Stimulated activated memory B cell treated with anti-CD40 and anti-IgM and Interleukin-4, amounts not matched to agents 10 μg/mL and 1 μg/mL and 100 μg/mL, for 72 hours (primary cell): Measurements from ENCODE around the gene SMAD6.
A peak's percentile ranks its signal among the peaks of the same experiment; 100 is the strongest.

ENCODE experiments used
- ATAC-seq: fragments of 150-1000 bp; cut with Tn5 transposase; 2 replicates; pipeline ENCODE4 v1.10.0; 2021
- H3K27ac Mint-ChIP-seq: one replicate; pipeline ENCODE4 v1.8.0; 2022; ENCODE audit warnings: mild to moderate bottlenecking, mixed read lengths
- H3K27me3 Mint-ChIP-seq: one replicate; pipeline ENCODE4 v1.8.0; 2022; ENCODE audit warnings: mixed read lengths
- H3K36me3 Mint-ChIP-seq: one replicate; pipeline ENCODE4 v1.8.0; 2022; ENCODE audit warnings: mixed read lengths
- H3K4me1 Mint-ChIP-seq: one replicate; pipeline ENCODE4 v1.8.0; 2022; ENCODE audit warnings: mixed read lengths
- H3K4me3 Mint-ChIP-seq: one replicate; pipeline ENCODE4 v1.8.0; 2022; ENCODE audit warnings: mild to moderate bottlenecking, moderate library complexity, mixed read lengths
- H3K9me3 Mint-ChIP-seq: one replicate; pipeline ENCODE4 v1.8.0; 2022; ENCODE audit warnings: mixed read lengths

Gene SMAD6

GRCh38 chr15:66802025-66803001 is 100.3 kb downstream of the SMAD6 start:
- no peaks in the 10 kb centered on the region for H3K9me3 Mint-ChIP-seq
- no peaks in the 10 kb centered on the region for H3K36me3 Mint-ChIP-seq
- no peak for ATAC-seq
- no peaks in the 10 kb centered on the region for H3K4me1 Mint-ChIP-seq
- H3K27me3 Mint-ChIP-seq = peaks cover 25% of the 10 kb centered on the region
- no peak overlapping the region for H3K4me3 Mint-ChIP-seq
- no peak overlapping the region for H3K27ac Mint-ChIP-seq

- no peak for ATAC-seq
- H3K4me3 Mint-ChIP-seq = no peak overlapping the region
- no peaks in the 10 kb centered on the region for H3K4me1 Mint-ChIP-seq
- H3K27me3 Mint-ChIP-seq = peaks cover 15% of the 10 kb centered on the region
- H3K36me3 Mint-ChIP-seq = no peaks in the 10 kb centered on the region
- H3K9me3 Mint-ChIP-seq = no peaks in the 10 kb centered on the region
- H3K27ac Mint-ChIP-seq = no peak overlapping the region
These were observed 101.2 kb downstream of the SMAD6 start for GRCh38 chr15:66803182-66803729.

GRCh38 chr15:66803749-66804148 is 101.7 kb downstream of the SMAD6 start:
- H3K27ac Mint-ChIP-seq = no peak overlapping the region
- H3K4me3 Mint-ChIP-seq = no peak overlapping the region
- H3K4me1 Mint-ChIP-seq = no peaks in the 10 kb centered on the region
- H3K27me3 Mint-ChIP-seq = peaks cover 10% of the 10 kb centered on the region
- H3K36me3 Mint-ChIP-seq = no peaks in the 10 kb centered on the region
- no peak for ATAC-seq
- H3K9me3 Mint-ChIP-seq = no peaks in the 10 kb centered on the region

GRCh38 chr15:66805202-66805885 is 103.3 kb downstream of the SMAD6 start:
- H3K27me3 Mint-ChIP-seq = peaks cover 7% of the 10 kb centered on the region
- no peak overlapping the region for H3K4me3 Mint-ChIP-seq
- ATAC-seq = no peak
- no peak overlapping the region for H3K27ac Mint-ChIP-seq
- no peaks in the 10 kb centered on the region for H3K4me1 Mint-ChIP-seq
- H3K36me3 Mint-ChIP-seq = no peaks in the 10 kb centered on the region
- no peaks in the 10 kb centered on the region for H3K9me3 Mint-ChIP-seq

- Mint-ChIP-seq H3K9me3 (peaks cover 2% of the 10 kb centered on the region), H3K4me3 (no peak overlapping the region), H3K27me3 (peaks cover 8% of the 10 kb centered on the region), H3K4me1 (no peaks in the 10 kb centered on the region), H3K36me3 (no peaks in the 10 kb centered on the region), H3K27ac (no peak overlapping the region)
- no peak for ATAC-seq
These were observed 106.3 kb downstream of the SMAD6 start for GRCh38 chr15:66808181-66808824.

GRCh38 chr15:66809664-66810063 is 107.6 kb downstream of the SMAD6 start:
- Mint-ChIP-seq H3K27me3 (peaks cover 8% of the 10 kb centered on the region), H3K4me3 (no peak overlapping the region), H3K27ac (no peak overlapping the region), H3K36me3 (no peaks in the 10 kb centered on the region), H3K4me1 (no peaks in the 10 kb centered on the region), H3K9me3 (peaks cover 2% of the 10 kb centered on the region)
- peak; percentile 27 for ATAC-seq

- H3K9me3 Mint-ChIP-seq = peaks cover 2% of the 10 kb centered on the region
- no peaks in the 10 kb centered on the region for H3K36me3 Mint-ChIP-seq
- no peak overlapping the region for H3K27ac Mint-ChIP-seq
- H3K27me3 Mint-ChIP-seq = peaks cover 8% of the 10 kb centered on the region
- peaks cover 11% of the 10 kb centered on the region for H3K4me1 Mint-ChIP-seq
- ATAC-seq = no peak
- H3K4me3 Mint-ChIP-seq = no peak overlapping the region
These were observed 113.3 kb downstream of the SMAD6 start for GRCh38 chr15:66815318-66815717.

- no peaks in the 10 kb centered on the region for H3K36me3 Mint-ChIP-seq
- peaks cover 12% of the 10 kb centered on the region for H3K4me1 Mint-ChIP-seq
- H3K4me3 Mint-ChIP-seq = no peak overlapping the region
- H3K27ac Mint-ChIP-seq = no peak overlapping the region
- no peak for ATAC-seq
- H3K9me3 Mint-ChIP-seq = peaks cover 2% of the 10 kb centered on the region
- H3K27me3 Mint-ChIP-seq = peaks cover 8% of the 10 kb centered on the region
These were observed 114.2 kb downstream of the SMAD6 start for GRCh38 chr15:66816201-66816600.

GRCh38 chr15:66819084-66819483 is 117.0 kb downstream of the SMAD6 start:
- peaks cover 12% of the 10 kb centered on the region for H3K4me1 Mint-ChIP-seq
- no peaks in the 10 kb centered on the region for H3K36me3 Mint-ChIP-seq
- peak; percentile 88 for ATAC-seq
- no peaks in the 10 kb centered on the region for H3K27me3 Mint-ChIP-seq
- no peak overlapping the region for H3K27ac Mint-ChIP-seq
- no peak overlapping the region for H3K4me3 Mint-ChIP-seq
- H3K9me3 Mint-ChIP-seq = no peaks in the 10 kb centered on the region

GRCh38 chr15:66820481-66821176 is 118.6 kb downstream of the SMAD6 start:
- Mint-ChIP-seq H3K27ac (no peak overlapping the region), H3K27me3 (no peaks in the 10 kb centered on the region), H3K36me3 (no peaks in the 10 kb centered on the region), H3K4me3 (no peak overlapping the region), H3K9me3 (no peaks in the 10 kb centered on the region), H3K4me1 (peaks cover 12% of the 10 kb centered on the region)
- ATAC-seq = no peak

GRCh38 chr15:66821307-66821706 is 119.3 kb downstream of the SMAD6 start:
- H3K27me3 Mint-ChIP-seq = no peaks in the 10 kb centered on the region
- no peaks in the 10 kb centered on the region for H3K9me3 Mint-ChIP-seq
- H3K4me3 Mint-ChIP-seq = no peak overlapping the region
- peaks cover 12% of the 10 kb centered on the region for H3K4me1 Mint-ChIP-seq
- no peak overlapping the region for H3K27ac Mint-ChIP-seq
- H3K36me3 Mint-ChIP-seq = no peaks in the 10 kb centered on the region
- no peak for ATAC-seq

- H3K36me3 Mint-ChIP-seq = no peaks in the 10 kb centered on the region
- no peak for ATAC-seq
These were observed 120.1 kb downstream of the SMAD6 start for GRCh38 chr15:66822114-66822513.

GRCh38 chr15:66822576-66822975 is 120.5 kb downstream of the SMAD6 start:
- Mint-ChIP-seq H3K4me1 (peaks cover 12% of the 10 kb centered on the region), H3K4me3 (no peak overlapping the region), H3K36me3 (no peaks in the 10 kb centered on the region), H3K27me3 (no peaks in the 10 kb centered on the region), H3K9me3 (no peaks in the 10 kb centered on the region), H3K27ac (no peak overlapping the region)
- no peak for ATAC-seq

More at GRCh38 chr15:66822114-66822513, 120.1 kb downstream of the SMAD6 start:
- Mint-ChIP-seq H3K4me1 (peaks cover 12% of the 10 kb centered on the region), H3K4me3 (no peak overlapping the region), H3K9me3 (no peaks in the 10 kb centered on the region), H3K27ac (no peak overlapping the region), H3K27me3 (no peaks in the 10 kb centered on the region)

- Mint-ChIP-seq H3K4me1 (peaks cover 12% of the 10 kb centered on the region), H3K36me3 (no peaks in the 10 kb centered on the region), H3K9me3 (no peaks in the 10 kb centered on the region), H3K27ac (no peak overlapping the region), H3K4me3 (no peak overlapping the region), H3K27me3 (no peaks in the 10 kb centered on the region)
- no peak for ATAC-seq
These were observed 121.6 kb downstream of the SMAD6 start for GRCh38 chr15:66823601-66824000.

- no peaks in the 10 kb centered on the region for H3K27me3 Mint-ChIP-seq
- H3K9me3 Mint-ChIP-seq = no peaks in the 10 kb centered on the region
- H3K4me1 Mint-ChIP-seq = peaks cover 5% of the 10 kb centered on the region
- no peak overlapping the region for H3K27ac Mint-ChIP-seq
- H3K36me3 Mint-ChIP-seq = no peaks in the 10 kb centered on the region
- H3K4me3 Mint-ChIP-seq = no peak overlapping the region
- ATAC-seq = no peak
These were observed 122.4 kb downstream of the SMAD6 start for GRCh38 chr15:66824424-66824823.
